ENCODE data around the gene SDK2.

The SDK2 gene

GRCh38 chr17:73357318-73357717 lies 286.9 kb downstream of the SDK2 start:
- FAIRE-seq (no peak), DNase-seq (ENCODE audit: insufficient read length, low spot score) (no peak)
- TF ChIP-seq TAF1 (IDR thresholded peaks at IDR 0.05; ENCODE audit: low read depth, low read length) (no peak), POLR2A (IDR thresholded peaks at IDR 0.05; ENCODE audit: low read depth, low read length) (no peak), POU2F2 (IDR thresholded peaks at IDR 0.05; ENCODE audit: low read depth, low read length) (no peak), PAX5 (IDR thresholded peaks at IDR 0.05; ENCODE audit: insufficient read depth, low read length, severe bottlenecking) (no peak), POLR2AphosphoS5 (IDR thresholded peaks at IDR 0.05; ENCODE audit: low read depth, low read length) (no peak), SPI1 (IDR thresholded peaks at IDR 0.05; ENCODE audit: low read depth, low read length) (no peak)

DNA sequence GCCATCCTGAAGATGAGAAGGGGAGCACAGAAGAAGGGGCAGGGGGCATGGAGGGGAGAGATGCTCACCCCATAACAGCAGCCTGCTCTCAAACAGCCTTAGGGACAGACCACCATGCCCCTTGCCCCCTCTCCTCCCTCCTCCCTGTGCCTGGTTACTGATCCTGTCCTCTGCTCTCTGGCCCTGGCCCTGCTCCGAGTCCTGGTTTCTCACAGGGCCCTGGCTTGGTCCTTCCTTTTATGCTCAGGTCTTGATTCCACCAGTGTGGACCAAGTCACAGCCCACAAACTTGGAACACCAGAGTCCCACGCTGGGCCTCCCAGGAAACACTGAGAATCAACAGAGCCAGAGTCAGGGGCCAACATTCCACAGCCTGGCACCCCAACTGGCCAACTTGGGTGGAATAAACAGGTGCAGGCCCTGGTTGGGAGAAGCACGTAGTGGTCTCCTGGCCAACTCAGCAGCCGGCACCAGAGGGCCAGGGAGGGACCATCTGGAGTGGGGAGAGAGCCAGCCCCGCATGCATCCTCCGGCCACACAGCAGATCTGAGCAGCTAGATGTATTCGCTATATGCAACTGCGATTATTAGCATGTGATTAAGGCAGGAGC lies 287.6 kb downstream of the SDK2 start:
- DNase-seq (ENCODE audit: insufficient read length, low spot score) = no peak
- no peak for TF ChIP-seq PAX5 (IDR thresholded peaks at IDR 0.05; ENCODE audit: insufficient read depth, low read length, severe bottlenecking)
- no peak for TF ChIP-seq POLR2A (IDR thresholded peaks at IDR 0.05; ENCODE audit: low read depth, low read length)
- no peak for TF ChIP-seq SPI1 (IDR thresholded peaks at IDR 0.05; ENCODE audit: low read depth, low read length)
- no peak for TF ChIP-seq TAF1 (IDR thresholded peaks at IDR 0.05; ENCODE audit: low read depth, low read length)
- no peak for TF ChIP-seq POLR2AphosphoS5 (IDR thresholded peaks at IDR 0.05; ENCODE audit: low read depth, low read length)
- TF ChIP-seq POU2F2 (IDR thresholded peaks at IDR 0.05; ENCODE audit: low read depth, low read length) = no peak
- FAIRE-seq = no peak

- no peak for DNase-seq (ENCODE audit: insufficient read length, low spot score)
- TF ChIP-seq PAX5 (IDR thresholded peaks at IDR 0.05; ENCODE audit: insufficient read depth, low read length, severe bottlenecking) (no peak), SPI1 (IDR thresholded peaks at IDR 0.05; ENCODE audit: low read depth, low read length) (no peak), TAF1 (IDR thresholded peaks at IDR 0.05; ENCODE audit: low read depth, low read length) (no peak), POLR2A (IDR thresholded peaks at IDR 0.05; ENCODE audit: low read depth, low read length) (no peak), POLR2AphosphoS5 (IDR thresholded peaks at IDR 0.05; ENCODE audit: low read depth, low read length) (no peak), POU2F2 (IDR thresholded peaks at IDR 0.05; ENCODE audit: low read depth, low read length) (no peak)
- FAIRE-seq = no peak
Measured at GRCh38 chr17:73354423-73355284, 289.6 kb downstream of the SDK2 start.

DNA sequence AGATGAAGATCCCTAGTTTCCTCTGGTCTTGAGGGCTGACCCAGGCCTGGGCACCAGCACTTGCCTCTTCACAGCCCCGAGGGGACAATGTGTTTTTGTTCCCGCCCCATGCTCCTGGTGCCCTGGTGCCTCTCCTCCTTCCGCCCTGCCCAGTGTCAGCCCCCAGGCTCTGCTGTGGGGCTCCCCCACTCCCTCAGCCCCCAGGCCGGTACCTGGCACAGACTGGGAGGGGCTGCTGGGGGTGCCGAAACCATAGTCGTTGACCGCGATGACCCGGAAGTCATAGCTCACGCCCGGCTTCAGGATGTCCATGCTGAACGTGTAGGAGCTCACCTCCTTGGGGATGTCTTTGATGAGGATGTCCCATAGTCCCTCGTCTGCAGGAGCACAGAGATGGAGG lies 292.0 kb downstream of the SDK2 start:
- TF ChIP-seq SPI1 (IDR thresholded peaks at IDR 0.05; ENCODE audit: low read depth, low read length) = no peak
- DNase-seq (ENCODE audit: insufficient read length, low spot score) = no peak
- no peak for FAIRE-seq

- no peak for FAIRE-seq
- DNase-seq (ENCODE audit: insufficient read length, low spot score) = no peak
- TF ChIP-seq POU2F2 (IDR thresholded peaks at IDR 0.05; ENCODE audit: low read depth, low read length) (no peak), TAF1 (IDR thresholded peaks at IDR 0.05; ENCODE audit: low read depth, low read length) (no peak), POLR2AphosphoS5 (IDR thresholded peaks at IDR 0.05; ENCODE audit: low read depth, low read length) (no peak), PAX5 (IDR thresholded peaks at IDR 0.05; ENCODE audit: insufficient read depth, low read length, severe bottlenecking) (no peak)
Measured at GRCh38 chr17:73351764-73352163, 292.5 kb downstream of the SDK2 start.

- no peak for FAIRE-seq
- DNase-seq (ENCODE audit: insufficient read length, low spot score) = no peak
- no peak for TF ChIP-seq TAF1 (IDR thresholded peaks at IDR 0.05; ENCODE audit: low read depth, low read length)
- no peak for TF ChIP-seq POU2F2 (IDR thresholded peaks at IDR 0.05; ENCODE audit: low read depth, low read length)
- TF ChIP-seq POLR2AphosphoS5 (IDR thresholded peaks at IDR 0.05; ENCODE audit: low read depth, low read length) = no peak
- no peak for TF ChIP-seq PAX5 (IDR thresholded peaks at IDR 0.05; ENCODE audit: insufficient read depth, low read length, severe bottlenecking)
- no peak for TF ChIP-seq POLR2A (IDR thresholded peaks at IDR 0.05; ENCODE audit: low read depth, low read length)
- no peak for TF ChIP-seq SPI1 (IDR thresholded peaks at IDR 0.05; ENCODE audit: low read depth, low read length)
Measured at GRCh38 chr17:73350864-73351263, 293.4 kb downstream of the SDK2 start.

GRCh38 chr17:73349647-73350046 lies 294.6 kb downstream of the SDK2 start:
- FAIRE-seq (no peak), DNase-seq (ENCODE audit: insufficient read length, low spot score) (no peak)
- TF ChIP-seq PAX5 (IDR thresholded peaks at IDR 0.05; ENCODE audit: insufficient read depth, low read length, severe bottlenecking) (no peak), POU2F2 (IDR thresholded peaks at IDR 0.05; ENCODE audit: low read depth, low read length) (no peak), SPI1 (IDR thresholded peaks at IDR 0.05; ENCODE audit: low read depth, low read length) (no peak), POLR2AphosphoS5 (IDR thresholded peaks at IDR 0.05; ENCODE audit: low read depth, low read length) (no peak), POLR2A (IDR thresholded peaks at IDR 0.05; ENCODE audit: low read depth, low read length) (no peak), TAF1 (IDR thresholded peaks at IDR 0.05; ENCODE audit: low read depth, low read length) (no peak)

DNA sequence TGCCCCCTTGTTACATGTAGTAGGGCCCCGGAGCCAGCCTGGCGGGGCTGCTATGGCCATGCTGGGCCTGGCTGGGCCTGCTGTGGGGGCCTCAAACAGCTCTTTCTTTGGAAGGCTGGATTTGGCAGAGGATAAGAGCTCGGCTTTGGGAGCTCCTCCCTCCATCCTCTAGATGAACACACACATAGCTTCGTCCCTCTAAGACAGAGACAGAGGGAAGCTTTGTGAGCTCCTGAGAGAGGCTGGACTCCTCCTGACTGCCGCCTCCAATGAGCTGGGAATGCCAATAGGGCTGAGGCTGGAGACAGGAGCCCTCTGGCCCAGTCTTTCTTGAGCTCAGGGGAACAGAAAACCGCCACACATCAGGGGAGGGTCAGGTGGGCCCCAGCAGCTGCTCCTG lies 295.1 kb downstream of the SDK2 start:
- no peak for FAIRE-seq

DNA sequence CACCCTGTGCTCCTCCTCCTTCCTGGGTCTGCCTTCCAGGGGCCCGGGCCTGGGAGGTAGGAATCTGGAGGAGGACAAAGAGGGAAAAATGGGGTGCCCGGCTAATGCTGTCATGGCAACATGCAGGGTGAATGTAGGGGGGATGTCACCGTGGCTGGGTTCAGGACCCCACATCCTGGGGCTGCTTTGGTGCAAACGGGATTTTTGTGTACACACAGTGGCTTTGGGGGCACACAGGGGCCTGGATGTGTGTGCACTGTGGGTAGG lies 295.5 kb downstream of the SDK2 start:
- DNase-seq (ENCODE audit: insufficient read length, low spot score) (no peak), FAIRE-seq (no peak)
- no peak for TF ChIP-seq SPI1 (IDR thresholded peaks at IDR 0.05; ENCODE audit: low read depth, low read length)
- TF ChIP-seq TAF1 (IDR thresholded peaks at IDR 0.05; ENCODE audit: low read depth, low read length) = no peak
- no peak for TF ChIP-seq POLR2AphosphoS5 (IDR thresholded peaks at IDR 0.05; ENCODE audit: low read depth, low read length)
- TF ChIP-seq POU2F2 (IDR thresholded peaks at IDR 0.05; ENCODE audit: low read depth, low read length) = no peak
- TF ChIP-seq POLR2A (IDR thresholded peaks at IDR 0.05; ENCODE audit: low read depth, low read length) = no peak
- TF ChIP-seq PAX5 (IDR thresholded peaks at IDR 0.05; ENCODE audit: insufficient read depth, low read length, severe bottlenecking) = no peak

More for the DNA sequence above, 295.1 kb downstream of the SDK2 start:
- TF ChIP-seq TAF1 (IDR thresholded peaks at IDR 0.05; ENCODE audit: low read depth, low read length) (no peak), PAX5 (IDR thresholded peaks at IDR 0.05; ENCODE audit: insufficient read depth, low read length, severe bottlenecking) (no peak), POU2F2 (IDR thresholded peaks at IDR 0.05; ENCODE audit: low read depth, low read length) (no peak), POLR2AphosphoS5 (IDR thresholded peaks at IDR 0.05; ENCODE audit: low read depth, low read length) (no peak), POLR2A (IDR thresholded peaks at IDR 0.05; ENCODE audit: low read depth, low read length) (no peak), SPI1 (IDR thresholded peaks at IDR 0.05; ENCODE audit: low read depth, low read length) (no peak)
- no peak for DNase-seq (ENCODE audit: insufficient read length, low spot score)
